Colonic mucosa (tissue), 4 donors: Measurements from ENCODE around the gene TMEM150C. TPM values are rescaled to one million over a fixed set of nuclear protein-coding genes. Genes with fewer than 3 reads are reported as not detected.

Experiments
- DNase-seq: peaks from one replicate; pipeline ENCODE4 v3.0.0-alpha.2; 2020
- H3K27ac ChIP-seq: fragments of 200-600 bp; one replicate; pipeline ENCODE4 v1.8.0; 2021
- H3K27me3 ChIP-seq: fragments of 200-600 bp; one replicate; pipeline ENCODE4 v1.8.0; 2021
- H3K36me3 ChIP-seq: fragments of 200-600 bp; one replicate; pipeline ENCODE4 v1.8.0; 2021
- H3K4me1 ChIP-seq: fragments of 200-600 bp; one replicate; pipeline ENCODE4 v1.8.0; 2021; ENCODE audit warnings: mild to moderate bottlenecking
- H3K4me3 ChIP-seq: fragments of 200-600 bp; one replicate; pipeline ENCODE4 v1.8.0; 2021
- H3K9ac ChIP-seq, 2 donors: one replicate each; pipeline ENCODE4 v1.7.0; 2013; ENCODE audit warnings: control low read depth in 2 of 2, low read depth in 2 of 2, low read length in 2 of 2
- H3K9me3 ChIP-seq: fragments of 200-600 bp; one replicate; pipeline ENCODE4 v1.8.0; 2021
- intact Hi-C: fragments of 100-400 bp; cut with DNase I; formaldehyde crosslinking; loops from one replicate; pipeline ENCODE4 v1.14.1; 2022
- total RNA-seq, 2 donors: library from RNA; stranded (reverse); fragmentation: NEBNext Ultra II Directional in 1 of 2; extraction: Animal tissue kit (Norgen Biotek cat#: 25700) in 1 of 2; gene quantifications; one replicate each; pipeline ENCODE4 v1.2.1, GENCODE V29; 2021
- TF ChIP-seq, protein P1 (sequence below): fragments of 200-600 bp; IDR thresholded peaks from one replicate; pipeline ENCODE4 v1.8.0; 2022; ENCODE audit warnings: antibody characterized with exemption, mild to moderate bottlenecking
- donor health status: healthy.
- donor health status: DM: no; HTN: no; CAD: no.
- donor health status: DM: no; HTN: no; CAD: no.

Gene TMEM150C
- total RNA-seq, 2 donors from 2014 or later = 1.2 to 2.5 TPM

DNA sequence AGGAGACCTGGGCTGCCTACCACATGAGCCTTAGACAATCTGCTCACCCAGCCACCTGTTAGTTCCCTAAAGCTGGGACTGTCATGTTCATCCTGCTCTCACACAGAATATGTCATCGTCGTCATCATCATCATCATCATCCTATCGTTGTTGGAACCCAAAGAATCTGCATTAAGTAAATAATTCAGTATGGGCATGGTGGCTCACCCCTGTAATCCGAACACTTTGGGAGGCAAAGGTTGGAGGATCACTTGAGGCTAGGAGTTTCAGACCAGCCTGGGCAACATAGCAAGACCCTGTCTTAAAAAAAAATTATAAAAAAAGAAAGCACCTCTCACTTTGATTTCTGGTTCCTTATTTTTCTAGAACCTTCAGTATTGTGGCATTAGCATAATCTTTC is 125.0 kb downstream of the TMEM150C start:
- no peaks in the 10 kb centered on the region for H3K36me3 ChIP-seq
- H3K9me3 ChIP-seq = no peaks in the 10 kb centered on the region
- intact Hi-C loops = no loop called here
- H3K4me3 ChIP-seq = no peak overlapping the region
- peaks cover 7% of the 10 kb centered on the region for H3K4me1 ChIP-seq
- H3K9ac ChIP-seq = no peak overlapping the region
- no peaks in the 10 kb centered on the region for H3K27me3 ChIP-seq
- TF ChIP-seq, protein P1, sequence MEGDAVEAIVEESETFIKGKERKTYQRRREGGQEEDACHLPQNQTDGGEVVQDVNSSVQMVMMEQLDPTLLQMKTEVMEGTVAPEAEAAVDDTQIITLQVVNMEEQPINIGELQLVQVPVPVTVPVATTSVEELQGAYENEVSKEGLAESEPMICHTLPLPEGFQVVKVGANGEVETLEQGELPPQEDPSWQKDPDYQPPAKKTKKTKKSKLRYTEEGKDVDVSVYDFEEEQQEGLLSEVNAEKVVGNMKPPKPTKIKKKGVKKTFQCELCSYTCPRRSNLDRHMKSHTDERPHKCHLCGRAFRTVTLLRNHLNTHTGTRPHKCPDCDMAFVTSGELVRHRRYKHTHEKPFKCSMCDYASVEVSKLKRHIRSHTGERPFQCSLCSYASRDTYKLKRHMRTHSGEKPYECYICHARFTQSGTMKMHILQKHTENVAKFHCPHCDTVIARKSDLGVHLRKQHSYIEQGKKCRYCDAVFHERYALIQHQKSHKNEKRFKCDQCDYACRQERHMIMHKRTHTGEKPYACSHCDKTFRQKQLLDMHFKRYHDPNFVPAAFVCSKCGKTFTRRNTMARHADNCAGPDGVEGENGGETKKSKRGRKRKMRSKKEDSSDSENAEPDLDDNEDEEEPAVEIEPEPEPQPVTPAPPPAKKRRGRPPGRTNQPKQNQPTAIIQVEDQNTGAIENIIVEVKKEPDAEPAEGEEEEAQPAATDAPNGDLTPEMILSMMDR = no peak
- DNase-seq = no peak
- H3K27ac ChIP-seq = no peak overlapping the region

DNA sequence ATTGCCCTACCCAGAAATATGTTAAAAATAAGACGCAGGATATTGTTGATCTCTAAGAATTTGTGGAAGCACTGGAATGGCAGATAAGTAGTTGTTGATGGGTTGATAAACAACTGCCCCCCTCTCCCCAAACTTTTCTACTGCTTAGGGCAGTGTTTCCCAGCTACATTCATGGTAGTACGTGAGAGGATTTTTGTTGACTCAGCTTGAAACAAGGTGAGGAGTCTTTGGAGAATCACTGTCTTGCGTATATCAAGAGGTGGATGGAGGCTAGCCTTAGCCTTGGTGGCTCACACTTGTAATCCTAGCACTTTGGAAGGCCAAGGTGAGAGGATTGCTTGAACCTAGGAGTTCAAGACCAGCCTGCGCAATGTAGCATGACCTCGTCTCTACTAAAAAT is 125.7 kb downstream of the TMEM150C start:
- DNase-seq = no peak
- Histone ChIP-seq H3K9me3 (no peaks in the 10 kb centered on the region), H3K36me3 (no peaks in the 10 kb centered on the region), H3K9ac (no peak overlapping the region), H3K27me3 (no peaks in the 10 kb centered on the region), H3K4me3 (no peak overlapping the region), H3K27ac (no peak overlapping the region), H3K4me1 (peaks cover 12% of the 10 kb centered on the region)
- intact Hi-C loops = no loop called here
- TF ChIP-seq, protein P1 = no peak

DNA sequence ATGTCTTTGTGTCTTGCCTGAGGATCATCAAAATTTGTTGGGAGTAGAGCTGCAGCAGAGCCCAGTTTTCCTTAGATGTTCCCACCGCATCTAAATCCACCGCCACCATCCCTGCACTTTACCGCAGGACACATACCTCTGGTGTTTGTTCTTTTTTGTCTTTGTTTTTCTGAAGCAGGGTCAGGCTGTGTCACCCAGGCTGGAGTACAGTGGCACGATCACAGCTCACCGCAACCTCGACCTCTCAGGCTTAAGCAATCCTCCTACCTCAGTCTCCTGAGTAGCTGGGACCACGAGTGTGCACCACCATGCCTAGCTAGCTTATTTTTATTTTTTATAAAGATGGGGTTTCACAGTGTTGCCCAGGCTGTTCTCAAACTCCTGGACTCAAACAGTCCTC is 126.8 kb downstream of the TMEM150C start:
- no peak for DNase-seq
- Histone ChIP-seq H3K27me3 (no peaks in the 10 kb centered on the region), H3K9ac (no peak overlapping the region), H3K27ac (no peak overlapping the region), H3K4me1 (peaks cover 12% of the 10 kb centered on the region), H3K36me3 (no peaks in the 10 kb centered on the region), H3K9me3 (no peaks in the 10 kb centered on the region), H3K4me3 (no peak overlapping the region)
- intact Hi-C loops = no loop called here
- TF ChIP-seq, protein P1 = no peak

DNA sequence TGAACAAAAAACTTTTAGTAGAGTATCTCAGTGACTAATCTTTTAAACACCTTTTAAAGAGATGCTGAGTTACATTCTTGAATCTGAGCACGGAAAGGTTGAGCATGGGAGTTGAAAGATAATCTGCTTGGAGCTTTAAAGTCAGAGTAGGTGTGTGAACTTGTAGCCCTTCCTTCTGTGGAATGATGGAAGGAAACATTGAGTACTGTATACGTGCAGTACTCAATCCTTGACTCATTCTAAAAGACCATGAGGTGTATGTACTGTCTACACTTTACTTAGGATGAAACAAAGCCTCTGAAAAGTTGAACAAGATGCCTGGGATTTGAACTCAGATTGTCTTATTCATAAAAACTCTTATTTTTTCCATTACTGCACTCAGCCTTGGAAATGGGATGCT is 128.0 kb downstream of the TMEM150C start:
- no peak for DNase-seq
- intact Hi-C loops = no loop called here
- peaks cover 12% of the 10 kb centered on the region for H3K4me1 ChIP-seq

More for the DNA sequence above, 128.0 kb downstream of the TMEM150C start:
- Histone ChIP-seq H3K4me3 (no peak overlapping the region), H3K36me3 (no peaks in the 10 kb centered on the region), H3K27ac (no peak overlapping the region), H3K9ac (no peak overlapping the region), H3K27me3 (no peaks in the 10 kb centered on the region), H3K9me3 (no peaks in the 10 kb centered on the region)
- TF ChIP-seq, protein P1 = no peak

Other genes starting within 250 kb of the TMEM150C start
- gene HNRNPD, start 188.0 kb downstream of the TMEM150C start, total RNA-seq = 100 to 1,000 TPM; 145 to 181 TPM
- gene HNRNPDL, start 131.5 kb downstream of the TMEM150C start, total RNA-seq = 100 to 1,000 TPM in 1 of 2 donors, 10 to 100 TPM in 1; 95.5 to 137 TPM
- 10 to 100 TPM; 19.9 to 38.5 TPM for gene ENOPH1, start 131.4 kb downstream of the TMEM150C start, total RNA-seq
- gene SCD5, start 236.8 kb upstream of the TMEM150C start, total RNA-seq = 1 to 10 TPM; 2.8 to 4.4 TPM